T1000 (cell line): ENCODE measurements around the gene MLYCD.

Experiments used
- DNase-seq: peaks from one replicate; lab custom pipeline; 2025; ENCODE audit warnings: mixed read lengths; lab: John Stamatoyannopoulos, UW

MLYCD gene

DNA sequence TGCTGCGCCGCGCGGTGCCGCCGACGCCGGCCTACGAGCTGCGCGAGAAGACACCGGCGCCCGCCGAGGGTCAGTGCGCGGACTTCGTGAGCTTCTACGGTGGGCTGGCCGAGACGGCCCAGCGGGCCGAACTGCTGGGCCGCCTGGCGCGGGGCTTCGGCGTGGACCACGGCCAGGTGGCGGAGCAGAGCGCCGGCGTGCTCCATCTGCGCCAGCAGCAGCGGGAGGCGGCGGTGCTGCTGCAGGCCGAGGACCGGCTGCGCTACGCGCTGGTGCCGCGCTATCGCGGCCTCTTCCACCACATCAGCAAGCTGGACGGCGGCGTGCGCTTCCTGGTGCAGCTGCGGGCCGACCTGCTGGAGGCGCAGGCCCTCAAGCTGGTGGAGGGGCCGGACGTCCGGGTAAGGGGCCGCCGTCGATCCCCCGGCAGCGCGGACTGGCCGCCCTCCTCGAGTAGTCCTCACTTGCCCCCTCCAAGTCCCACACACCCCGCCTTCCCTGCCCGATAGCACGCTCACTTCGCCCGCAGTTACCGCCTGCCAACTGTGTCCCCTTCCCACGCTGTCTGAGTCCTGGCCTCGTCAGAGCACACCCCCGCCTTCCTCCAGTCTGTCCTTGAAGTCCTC lies 470 bp downstream of the MLYCD start:
- no peak for DNase-seq

DNA sequence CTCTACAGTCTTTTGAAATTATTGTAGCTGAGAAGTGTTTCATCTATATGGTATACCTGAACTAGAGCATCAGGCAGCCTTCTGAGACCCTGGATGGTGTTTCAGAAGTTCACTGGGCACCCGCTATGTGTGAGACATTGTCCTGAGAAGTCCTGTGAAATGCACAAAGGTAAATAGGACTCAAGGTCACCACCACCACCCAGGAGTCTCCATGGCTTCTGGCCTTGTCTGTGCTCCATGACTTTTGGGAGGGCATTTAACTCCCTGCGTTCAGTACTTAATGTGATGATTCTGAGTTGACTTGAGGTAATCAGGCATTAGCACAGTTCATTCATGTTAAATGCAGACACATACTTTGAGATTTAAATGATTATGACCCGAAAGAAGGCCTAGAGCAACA lies 1.1 kb downstream of the MLYCD start:
- no peak for DNase-seq

DNA sequence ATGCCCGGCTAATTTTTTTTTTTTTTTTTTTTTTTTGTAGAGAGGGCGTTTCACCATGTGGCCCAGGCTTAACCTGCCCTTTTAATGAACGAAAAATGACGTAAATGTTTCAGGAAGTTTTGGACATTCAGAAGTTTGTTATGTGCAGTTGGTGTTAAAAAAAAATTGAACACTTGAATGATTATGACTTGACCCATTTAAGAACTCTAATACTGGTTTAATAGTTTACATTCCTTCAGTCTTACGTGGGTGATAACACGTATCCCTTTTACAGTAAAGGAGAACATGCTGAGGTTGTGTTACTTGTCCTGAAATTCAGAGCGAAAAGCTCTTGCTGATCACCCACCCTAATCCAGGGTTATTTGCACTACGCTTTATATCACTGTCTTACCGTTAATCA lies 1.7 kb downstream of the MLYCD start:
- DNase-seq = no peak

DNA sequence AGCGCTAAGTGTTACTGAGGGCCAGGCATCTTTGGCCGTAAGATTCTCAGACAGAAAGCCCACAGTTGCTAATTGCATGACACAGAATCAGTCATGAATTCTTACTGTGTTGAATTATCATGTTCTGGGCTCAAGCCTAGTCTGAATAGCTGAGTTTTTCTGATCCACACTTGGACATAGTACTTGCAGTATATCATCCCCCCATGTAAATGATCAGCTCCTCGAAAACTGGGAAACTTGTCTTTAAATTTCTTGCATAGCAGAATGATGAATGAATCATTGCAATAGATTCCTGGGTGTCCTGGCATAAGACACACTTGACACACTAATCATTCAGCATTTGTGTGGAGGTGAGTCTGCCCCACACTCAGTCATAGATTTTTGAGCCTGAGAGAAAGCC lies 2.2 kb downstream of the MLYCD start:
- no peak for DNase-seq

DNA sequence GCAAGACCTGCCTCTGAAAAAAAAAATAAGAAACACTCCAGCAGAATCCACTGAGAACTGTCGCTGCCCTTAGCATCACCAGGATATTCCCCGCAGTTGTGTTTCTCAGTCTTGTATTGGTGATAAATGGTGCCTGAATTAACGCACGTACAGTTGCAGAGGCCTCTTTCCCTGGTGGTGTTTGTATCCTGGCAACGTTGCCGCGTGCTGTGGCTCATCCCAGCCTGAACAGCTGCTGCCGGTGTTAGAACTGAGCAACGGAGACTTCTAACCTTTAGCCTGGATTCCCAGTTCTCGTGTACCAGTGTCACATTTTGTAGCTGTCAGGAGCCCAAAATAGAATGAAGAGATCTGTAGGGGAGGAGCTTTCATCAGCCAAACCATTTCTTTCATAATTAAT lies 4.8 kb downstream of the MLYCD start:
- DNase-seq = no peak

DNA sequence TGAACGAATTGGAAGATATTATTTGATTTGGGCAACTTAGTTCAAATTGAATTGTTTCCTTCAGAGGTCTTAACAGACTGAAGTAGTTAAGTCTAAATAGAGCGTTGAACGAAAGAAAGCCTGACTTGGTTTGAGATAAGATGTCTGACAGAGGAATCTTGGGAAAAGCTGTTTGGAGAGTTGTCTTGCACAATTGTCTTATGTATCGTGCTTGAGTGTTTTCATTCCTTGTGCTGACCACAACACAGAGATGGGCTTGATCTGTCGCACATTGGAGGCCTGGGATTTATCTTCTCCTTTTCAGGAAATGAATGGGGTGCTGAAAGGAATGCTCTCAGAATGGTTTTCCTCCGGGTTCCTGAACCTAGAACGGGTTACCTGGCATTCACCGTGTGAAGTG lies 7.8 kb downstream of the MLYCD start:
- DNase-seq = no peak

DNA sequence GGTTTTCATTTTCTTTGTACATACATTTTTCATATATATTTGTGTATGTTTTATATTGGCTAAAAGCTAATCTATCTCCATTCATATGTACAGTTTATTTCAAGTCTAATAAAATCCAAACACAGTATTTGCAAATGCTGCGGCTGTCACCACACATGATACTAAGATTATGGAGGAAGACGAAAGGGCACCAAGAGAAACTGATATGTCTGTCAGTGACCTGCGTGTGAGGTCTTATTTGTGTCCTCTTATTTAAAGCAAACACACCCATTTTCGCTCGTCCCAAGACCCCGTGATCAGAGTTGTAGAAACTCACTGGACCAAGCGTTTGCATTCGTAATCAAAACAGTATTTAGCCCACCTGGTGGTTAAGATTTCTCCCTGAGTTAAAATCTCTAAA lies 8.2 kb downstream of the MLYCD start:
- DNase-seq = no peak

DNA sequence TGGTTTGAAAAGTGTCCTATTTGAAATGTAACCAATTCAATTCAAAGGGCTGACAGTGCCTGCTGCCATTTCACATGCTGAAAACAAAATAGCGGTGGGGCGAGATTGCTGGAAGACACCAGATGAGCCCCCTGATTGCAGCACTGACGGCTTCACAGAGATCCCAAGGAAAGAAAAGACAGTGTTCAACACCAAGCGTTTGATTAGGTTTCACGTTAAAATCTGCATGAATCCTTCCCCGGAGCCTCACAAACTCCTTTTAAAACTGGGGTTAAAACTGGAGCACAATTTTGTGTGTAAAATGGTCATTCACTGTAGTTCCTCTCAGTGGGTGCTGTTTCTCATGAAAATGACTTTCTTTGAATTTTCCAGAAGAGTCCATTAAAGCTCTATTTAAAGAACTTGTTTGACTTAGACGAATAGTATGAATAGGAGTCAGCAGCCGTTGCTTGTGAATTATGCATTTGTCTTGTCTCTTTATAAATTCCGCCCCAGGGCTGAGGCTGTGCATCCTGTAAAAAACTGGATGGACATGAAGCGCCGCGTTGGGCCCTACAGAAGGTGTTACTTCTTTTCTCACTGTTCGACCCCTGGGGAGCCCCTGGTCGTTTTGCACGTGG lies 8.8 kb downstream of the MLYCD start:
- no peak for DNase-seq

DNA sequence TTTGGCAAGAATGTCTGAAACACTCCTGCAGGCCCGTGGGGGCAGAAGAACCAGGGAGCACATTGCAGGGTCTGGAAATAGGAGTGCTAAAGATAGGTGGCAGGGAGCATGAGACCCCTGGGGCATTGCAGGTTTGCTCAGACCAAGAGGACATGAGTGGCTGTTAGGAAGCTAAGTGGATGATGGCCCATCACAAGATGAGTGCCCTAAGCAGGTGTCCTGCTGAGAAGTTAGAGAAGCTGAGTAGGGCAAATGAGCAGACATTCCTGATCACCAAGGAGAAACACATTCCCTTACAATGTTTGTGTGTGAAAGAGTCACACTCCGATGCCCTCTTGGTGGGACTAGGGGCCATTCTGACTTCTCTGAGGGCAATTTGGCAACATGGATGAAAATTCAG lies 9.9 kb downstream of the MLYCD start:
- no peak for DNase-seq

DNA sequence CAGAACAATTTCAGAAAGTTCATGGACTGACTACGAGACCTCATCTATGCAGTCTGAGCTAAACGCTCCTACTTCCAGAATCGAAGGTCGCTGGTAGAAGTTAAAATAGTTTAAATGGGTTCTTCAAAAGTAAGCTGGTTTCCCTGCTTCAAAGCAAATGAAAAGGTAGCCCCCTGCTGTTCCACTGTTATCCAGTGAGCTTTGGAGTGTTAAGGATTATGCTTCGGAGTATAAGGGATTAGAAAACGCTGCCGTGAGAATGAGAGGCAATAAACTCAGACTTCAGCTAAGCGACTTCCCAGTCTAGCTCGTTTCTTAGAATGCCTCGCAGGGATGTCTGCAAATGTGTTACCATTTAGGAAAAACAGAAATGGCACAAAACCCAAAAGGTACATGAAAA lies 12.4 kb downstream of the MLYCD start:
- DNase-seq = no peak

DNA sequence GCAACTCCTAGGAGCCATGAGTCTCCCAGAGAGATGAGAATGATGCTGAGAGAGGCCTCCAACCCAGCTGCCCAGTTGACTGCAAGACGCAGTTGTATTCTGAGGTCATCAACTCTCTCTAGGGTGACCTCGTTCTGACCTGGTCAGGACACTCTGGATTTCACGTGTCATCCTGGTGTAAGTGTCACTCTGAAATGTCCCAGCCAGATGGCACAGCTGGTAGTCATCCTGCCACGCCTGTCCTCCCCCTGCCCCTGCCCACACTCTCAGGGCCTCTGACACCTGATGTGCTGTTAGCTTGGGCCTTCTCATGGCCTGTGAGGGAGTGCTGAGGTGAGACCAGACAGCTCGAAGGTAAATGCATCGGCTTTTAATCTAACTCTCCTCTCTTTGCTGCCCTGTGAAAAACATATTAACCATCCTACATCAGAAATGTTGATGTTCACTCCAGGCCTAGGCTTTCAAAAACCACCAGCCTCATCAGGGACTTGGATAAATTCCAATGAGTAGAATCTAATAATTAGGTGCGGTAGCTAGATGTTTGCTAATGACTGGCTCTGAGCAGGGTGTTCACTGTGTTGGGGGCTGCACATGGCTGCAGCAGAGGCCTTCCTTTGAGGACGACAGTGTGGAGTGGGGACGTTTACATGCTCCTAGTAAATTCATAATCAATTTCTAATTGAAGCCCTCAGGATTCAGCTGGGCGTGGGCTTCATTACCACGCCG lies 13.8 kb downstream of the MLYCD start:
- no peak for DNase-seq

DNA sequence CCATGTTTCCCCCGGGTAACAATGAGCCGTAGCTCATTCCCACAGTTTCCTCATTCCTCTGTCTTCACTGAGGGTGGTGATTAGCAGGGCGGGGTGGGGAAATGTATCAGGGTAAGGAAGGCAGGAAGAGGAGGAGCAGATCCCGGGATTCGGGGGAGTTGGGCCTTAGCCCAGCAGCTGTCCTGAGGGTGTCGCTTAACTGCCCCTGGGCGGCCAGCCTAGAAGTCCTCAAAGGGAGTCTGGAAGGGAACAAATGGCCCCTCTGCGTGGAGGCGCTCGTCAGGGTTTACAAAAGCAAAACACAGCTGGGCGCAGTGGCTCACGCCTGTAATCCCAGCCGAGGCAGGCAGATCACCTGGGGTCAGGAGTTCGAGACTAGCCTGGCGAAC lies 14.3 kb downstream of the MLYCD start:
- no peak for DNase-seq

DNA sequence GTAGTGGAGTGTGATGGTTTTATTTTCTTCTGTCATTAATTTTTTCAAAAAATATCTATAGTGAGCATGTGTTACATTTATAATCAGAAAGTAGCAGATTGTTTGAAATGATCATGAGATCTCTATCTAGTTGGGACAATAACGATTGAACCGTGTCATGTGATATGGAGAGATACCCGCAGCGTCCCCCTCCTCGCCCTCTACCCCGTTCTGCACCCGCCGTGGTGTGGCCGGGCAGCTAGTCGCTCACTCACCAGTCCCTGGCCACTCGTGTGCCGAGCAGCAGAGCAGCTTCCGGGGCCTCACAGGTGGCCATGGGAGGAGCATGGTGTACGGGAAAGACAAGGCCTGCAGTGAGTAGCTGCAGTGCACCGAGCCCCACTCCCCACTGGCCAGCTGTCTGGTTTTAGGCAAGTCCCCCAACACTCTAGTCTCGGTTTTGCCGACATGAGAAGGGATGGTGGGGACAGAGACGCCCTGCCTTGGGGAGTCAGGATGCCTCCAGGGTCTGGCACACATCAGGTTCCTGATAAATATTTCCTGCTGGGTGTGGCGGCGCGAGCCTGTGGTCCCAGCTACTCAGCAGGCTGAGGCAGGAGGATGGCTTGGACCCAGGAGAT lies 15.3 kb downstream of the MLYCD start:
- no peak for DNase-seq

DNA sequence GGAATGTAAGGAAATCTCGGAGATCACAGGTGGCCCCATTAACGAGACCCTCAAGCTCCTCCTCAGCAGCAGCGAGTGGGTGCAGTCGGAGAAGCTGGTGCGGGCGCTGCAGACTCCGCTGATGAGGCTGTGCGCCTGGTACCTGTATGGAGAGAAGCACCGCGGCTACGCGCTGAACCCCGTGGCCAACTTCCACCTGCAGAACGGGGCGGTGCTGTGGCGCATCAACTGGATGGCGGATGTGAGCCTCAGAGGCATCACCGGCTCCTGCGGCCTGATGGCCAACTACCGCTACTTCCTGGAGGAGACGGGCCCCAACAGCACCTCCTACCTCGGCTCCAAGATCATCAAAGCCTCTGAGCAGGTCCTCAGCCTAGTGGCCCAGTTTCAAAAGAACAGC lies 16.2 kb downstream of the MLYCD start:
- DNase-seq = no peak

DNA sequence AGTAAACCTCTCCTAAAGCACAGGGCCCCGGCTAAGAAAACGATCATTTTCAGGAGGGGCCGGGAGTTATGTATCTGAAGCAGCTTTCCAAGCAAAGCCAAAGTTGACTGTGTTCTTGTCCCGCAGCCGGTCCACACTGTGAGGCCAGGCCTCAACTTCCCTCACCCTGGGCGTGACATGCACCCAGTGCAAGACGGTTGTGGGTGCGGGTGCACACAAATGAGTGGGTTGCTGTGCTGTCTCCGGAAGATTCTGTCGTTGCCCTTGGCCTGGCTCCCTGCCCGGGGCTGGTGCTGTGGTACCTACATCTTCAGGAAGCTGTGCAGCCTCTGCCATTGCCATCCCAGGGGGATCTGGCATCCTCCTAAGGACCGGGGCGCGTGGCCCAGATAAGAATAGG lies 16.6 kb downstream of the MLYCD start:
- no peak for DNase-seq

DNA sequence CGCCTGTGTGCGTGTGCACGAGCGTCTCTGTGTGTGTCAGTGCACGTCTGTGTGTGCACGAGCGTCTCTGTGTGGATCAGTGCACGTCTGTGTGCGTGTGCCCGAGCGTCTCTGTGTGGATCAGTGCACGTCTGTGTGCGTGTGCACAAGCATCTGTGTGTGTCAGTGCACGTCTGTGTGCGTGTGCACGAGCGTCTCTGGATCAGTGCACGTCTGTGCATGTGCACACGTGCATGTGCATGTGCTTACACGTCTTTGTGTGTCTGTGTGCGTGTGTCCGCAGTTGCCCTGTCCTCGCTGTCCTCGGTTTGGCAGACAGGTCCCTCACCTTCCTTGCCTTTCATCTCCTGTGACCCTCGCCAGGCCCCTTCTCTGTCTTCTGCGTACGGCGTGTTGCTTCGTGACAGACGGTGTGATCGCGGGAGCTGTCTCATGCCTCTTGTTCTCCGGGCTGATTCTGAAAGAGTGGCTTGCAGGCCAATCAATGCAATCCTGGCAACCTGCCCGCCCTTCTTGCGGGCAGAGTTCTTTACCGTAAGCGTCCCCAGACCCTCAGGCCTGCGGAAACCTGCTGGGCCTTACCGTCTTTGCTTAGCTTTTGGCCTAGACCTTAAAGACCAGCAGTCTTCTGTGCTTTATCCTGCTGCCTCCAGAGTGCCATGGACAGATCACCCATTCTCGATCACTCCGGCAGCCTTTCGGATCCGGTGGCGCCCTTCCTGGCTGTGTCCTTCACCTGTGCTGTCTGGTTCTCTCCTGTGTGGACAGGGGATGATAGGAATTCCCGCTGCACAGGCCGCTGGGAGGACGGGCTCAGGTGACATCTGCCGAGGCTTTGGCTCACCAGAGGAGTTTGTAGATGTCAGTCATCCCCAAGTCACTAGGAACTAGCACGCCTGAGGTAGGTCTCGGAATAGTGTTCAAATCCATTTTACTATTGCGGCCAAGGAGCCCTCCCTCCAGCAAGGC lies 18.5 kb downstream of the MLYCD start:
- no peak for DNase-seq

DNA sequence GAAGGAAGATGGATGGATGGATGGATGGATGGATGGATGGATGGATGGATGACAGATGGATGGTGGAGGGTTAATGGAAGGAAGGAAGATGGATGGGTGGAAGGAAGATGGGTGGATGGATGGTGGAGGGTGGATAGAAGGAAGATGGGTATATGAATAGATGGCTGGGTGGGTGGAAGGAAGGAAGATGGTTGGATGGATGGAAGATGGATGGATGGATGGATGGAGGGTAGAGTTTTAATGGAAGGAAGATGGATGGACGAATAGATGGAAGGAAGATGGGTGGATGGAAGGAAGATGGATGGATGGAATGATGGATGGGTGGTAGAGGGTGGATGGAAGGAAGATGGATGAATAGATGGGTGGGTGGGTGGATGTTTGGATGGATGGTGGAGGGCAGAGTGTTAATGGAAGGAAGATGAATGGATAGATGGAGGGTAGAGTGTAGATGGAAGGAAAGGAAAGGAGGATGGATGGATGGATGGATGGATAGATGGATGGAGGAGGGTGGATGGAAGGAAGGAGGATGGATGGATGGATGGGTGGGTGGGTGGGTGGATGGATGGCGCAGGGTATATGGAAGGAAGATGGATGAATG lies 22.1 kb downstream of the MLYCD start:
- no peak for DNase-seq

DNA sequence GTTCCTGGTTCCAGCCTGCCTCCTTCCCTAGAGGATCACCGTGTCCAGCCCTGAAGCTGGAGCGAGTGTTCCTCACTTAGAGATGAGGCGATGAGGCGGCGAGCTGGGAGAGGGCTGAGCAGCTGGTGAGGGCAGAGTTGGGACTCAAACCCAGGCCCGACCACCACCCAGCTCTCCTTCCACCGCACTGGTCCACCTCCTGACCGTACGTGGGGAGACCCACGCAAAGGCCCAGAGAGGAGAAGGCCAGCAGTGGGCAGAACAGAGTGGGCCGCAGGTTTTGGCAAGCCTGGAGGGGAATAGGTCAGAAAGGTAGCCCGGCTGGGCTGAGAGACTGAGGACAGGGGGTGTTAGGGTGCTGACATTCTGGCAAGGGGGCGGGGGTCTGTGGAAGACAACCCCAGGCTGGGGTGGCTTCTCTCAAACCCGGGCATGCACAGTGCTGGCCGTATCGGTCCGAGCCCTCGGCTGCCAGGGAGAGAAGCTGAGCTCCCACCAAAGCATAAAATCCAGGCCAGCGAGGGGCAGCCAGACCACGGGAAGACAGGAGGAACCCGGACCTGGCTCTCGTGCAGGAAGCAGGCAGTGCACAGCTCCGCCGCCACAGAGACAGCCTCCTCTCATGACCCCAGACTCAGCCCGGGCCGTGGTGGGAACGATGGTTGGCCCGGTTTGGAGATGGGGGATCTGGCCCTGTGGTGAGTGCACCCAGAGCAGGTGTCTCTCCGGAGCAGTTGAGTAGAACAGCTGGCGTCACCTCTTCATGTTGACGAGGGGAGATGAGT lies 24.9 kb downstream of the MLYCD start:
- no peak for DNase-seq

DNA sequence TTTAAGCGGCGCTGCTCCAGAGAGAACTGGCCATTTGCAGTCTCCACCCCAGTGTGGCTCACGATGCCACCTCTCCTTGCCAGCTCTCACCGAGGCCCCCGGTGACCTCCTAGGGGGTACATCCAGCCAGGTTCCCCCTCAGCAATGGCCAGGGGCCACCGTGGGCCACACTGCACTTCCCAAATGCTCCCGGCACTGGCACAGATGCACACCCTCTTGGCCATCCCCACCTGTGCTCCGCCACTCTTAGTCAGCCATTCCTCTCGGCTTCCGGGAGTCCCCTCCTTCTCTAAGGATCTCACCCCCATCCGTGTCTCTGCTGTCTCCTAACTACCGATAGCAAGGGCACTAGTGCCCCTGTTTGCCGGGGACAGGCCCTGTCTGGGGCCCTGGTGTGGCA lies 25.8 kb downstream of the MLYCD start:
- no peak for DNase-seq

DNA sequence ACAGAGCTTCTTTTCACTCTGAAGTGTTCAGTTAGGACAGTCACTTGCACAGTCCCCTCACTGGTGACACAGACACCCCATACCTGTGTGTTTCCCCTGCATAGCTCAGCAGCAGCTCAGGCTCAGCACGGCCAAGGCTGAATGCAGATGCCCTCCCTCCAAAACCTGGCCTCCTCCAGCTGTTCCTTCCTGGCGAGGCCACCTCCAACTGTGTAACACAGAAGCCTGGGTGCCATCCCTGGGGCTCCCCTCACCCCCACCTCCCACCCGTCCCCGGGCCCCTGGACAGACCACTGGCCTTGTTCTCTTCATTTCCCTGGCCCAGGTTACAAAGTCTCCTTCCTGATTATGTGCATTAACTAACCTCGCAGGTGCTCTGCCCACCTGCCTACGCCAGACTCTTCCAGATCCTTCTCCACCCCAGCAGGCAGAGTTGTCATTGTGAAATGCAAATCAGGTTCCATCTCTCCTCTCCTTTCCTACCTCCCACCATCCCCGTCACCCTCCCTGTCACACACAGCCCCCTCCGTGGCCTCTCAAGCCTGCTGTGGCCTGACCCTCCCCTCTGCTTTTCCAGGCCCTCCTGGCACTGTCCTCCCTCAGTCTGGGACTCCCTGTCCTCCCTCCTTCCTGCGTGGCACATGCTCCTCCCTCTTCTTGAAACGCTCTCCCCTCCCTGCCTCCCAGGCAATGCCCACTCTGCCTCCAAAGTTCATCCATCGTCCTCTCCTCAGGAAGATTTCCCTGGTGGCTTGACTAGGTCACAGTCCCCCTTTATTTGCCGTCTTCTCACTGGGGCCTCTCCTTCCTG lies 26.4 kb downstream of the MLYCD start:
- no peak for DNase-seq
